Heart left ventricle (tissue), 16 donors: ENCODE results near the gene OR52A1. TPM values are rescaled to one million over a fixed set of nuclear protein-coding genes. Genes with fewer than 3 reads are reported as not detected.

Experiments used
- ATAC-seq, 4 donors: fragments of 200-7000 bp; cut with Tn5 transposase; one replicate each; pipeline ENCODE4 v1.9.1; 2020 to 2022; ENCODE audit warnings: moderate library complexity in 4 of 4, mild to moderate bottlenecking in 3 of 4, moderate number of reproducible peaks in 1 of 4
- DNase-seq, 5 donors: peaks; one replicate each; pipeline ENCODE4 v3.0.0-alpha.2; 2020
- H3K27ac ChIP-seq, 12 donors: fragments of 200-600 bp; sonication (generic) in 4 of 12; one replicate each; pipeline versions ENCODE4 v1.5.0 to v1.8.0; 2016 to 2022; ENCODE audit warnings: mild to moderate bottlenecking in 2 of 12
- H3K27me3 ChIP-seq, 9 donors: fragments of 200-600 bp; sonication (generic) in 2 of 9; one replicate each; pipeline versions ENCODE4 v1.5.1 to v1.8.0; 2016 to 2022; ENCODE audit warnings: mild to moderate bottlenecking in 3 of 9
- H3K36me3 ChIP-seq, 9 donors: fragments of 200-600 bp; sonication (generic) in 2 of 9; one replicate each; pipeline versions ENCODE4 v1.5.0 to v1.8.0; 2018 to 2022; ENCODE audit warnings: mild to moderate bottlenecking in 2 of 9
- H3K4me1 ChIP-seq, 12 donors: fragments of 200-600 bp; sonication (generic) in 4 of 12; one replicate each; pipeline versions ENCODE4 v1.5.0 to v1.8.0; 2016 to 2022; ENCODE audit warnings: mild to moderate bottlenecking in 3 of 12
- H3K4me3 ChIP-seq, 12 donors: fragments of 200-600 bp; sonication (generic) in 4 of 12; one replicate each; pipeline versions ENCODE4 v1.5.0 to v1.8.0; 2017 to 2022; ENCODE audit warnings: mild to moderate bottlenecking in 9 of 12, moderate library complexity in 4 of 12
- H3K9me3 ChIP-seq, 12 donors: fragments of 200-600 bp; sonication (generic) in 4 of 12; one replicate each; pipeline versions ENCODE4 v1.5.0 to v1.8.0; 2016 to 2022; ENCODE audit warnings: mild to moderate bottlenecking in 1 of 12
- POLR2A ChIP-seq, 2 donors: fragments of 450-650 bp; IDR thresholded peaks; one replicate each; pipeline ENCODE4 v1.6.1; 2017; ENCODE audit warnings: antibody characterized with exemption in 2 of 2, mild to moderate bottlenecking in 2 of 2, moderate library complexity in 2 of 2
- whole genome bisulfite sequencing, 4 donors: extraction: QIAGEN DNeasy Blood & Tissue Kit in 2 of 4; methylation state at CpG; one replicate each; pipeline versions ENCODE4 v1.1.5 to v1.1.7; 2013 to 2018; 5-methylcytosine and 5-hydroxymethylcytosine counted together
- intact Hi-C, 10 donors: fragments of 100-400 bp; cut with DNase I; formaldehyde crosslinking; loops; one replicate each; pipeline versions ENCODE4 v1.11.1 to v1.14.2; 2022
- polyA plus RNA-seq, 2 donors: library from polyadenylated mRNA; stranded (reverse); fragments of 200-250 nt; gene quantifications; one replicate each; pipeline ENCODE4 v1.2.3, GENCODE V29; 2013
- total RNA-seq, 9 donors: library from RNA; depleted of rRNA in 2 of 9; stranded (reverse); fragments of >200 nt in 2 of 9; fragmentation: NEBNext Ultra II Directional in 3 of 9; extraction: Animal tissue kit (Norgen Biotek cat#: 25700) in 3 of 9; gene quantifications; one replicate each; pipeline versions ENCODE4 v1.1.0 to v1.2.4, GENCODE V29; 2016 to 2023
- TF ChIP-seq, protein P1 (sequence below), 12 donors: fragments of 200-600 bp; sonication (generic) in 4 of 12; IDR thresholded peaks; one replicate each; pipeline versions ENCODE4 v1.5.0 to v1.8.0; 2018 to 2022; ENCODE audit warnings: antibody characterized with exemption in 12 of 12, mild to moderate bottlenecking in 5 of 12
- donor health status: ischemic (EF 13 %, LVEDD 7.1; RV severe dilation, severe dysfunction).
- donor health status: healthy with polysubstance abuse.
- donor health status: DM: no; HTN: yes; CAD: no.
- donor health status: DM: no; HTN: no; CAD: no.
- donor health status: ischemic (EF 25% LVEDD 6.9; RV normal size, moderate dysfunction).
- donor health status: ischemic (EF 25% LVEDD 5.7; RV mildly dilated, moderate dysfunction).
- donor health status: healthy.
- donor health status: DM: yes; HTN: yes; CAD: no.
- donor health status: ischemic (EF 35%, LVEDD 5.7; RV mildly dilated, moderate dysfunction).
- donor health status: nonischemic (EF 11% LVEDD 7.7; RV severe dilation, severe dysfunction).
- donor health status: DM: yes; HTN: yes; CAD: no.
- donor health status: PGD.
- donor health status: ischemic (EF 29% LVEDD 5.4; RV normal size, mild dysfunction).
- donor health status: nonischemic (EF 23%, LVEDD 6.1; RV moderate dilation, normal function).

The OR52A1 gene
- total and polyA plus RNA-seq, 11 donors, result not detected

DNA sequence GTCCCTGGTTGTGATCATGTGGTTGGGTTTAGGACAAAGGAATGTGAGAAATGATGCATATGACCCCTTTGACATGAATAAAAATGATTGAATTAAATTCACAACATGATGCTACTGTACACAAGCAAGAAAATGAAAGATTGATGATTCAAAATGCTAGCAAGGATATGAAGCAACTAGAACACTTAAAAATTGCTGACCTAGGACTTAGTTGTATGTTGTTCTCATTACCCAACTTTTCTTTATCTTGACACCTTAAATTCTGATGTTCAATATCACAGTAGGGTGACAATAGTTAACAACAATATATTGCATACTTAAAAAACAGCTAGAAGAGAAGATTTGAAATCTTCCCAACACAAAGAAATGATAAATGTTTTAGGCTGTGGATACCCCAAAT lies 37.0 kb downstream of the OR52A1 start:
- no peak overlapping the region for H3K4me3 ChIP-seq
- no peaks in the 10 kb centered on the region for H3K36me3 ChIP-seq
- H3K4me1 ChIP-seq, result no peaks in the 10 kb centered on the region
- TF ChIP-seq, protein P1, sequence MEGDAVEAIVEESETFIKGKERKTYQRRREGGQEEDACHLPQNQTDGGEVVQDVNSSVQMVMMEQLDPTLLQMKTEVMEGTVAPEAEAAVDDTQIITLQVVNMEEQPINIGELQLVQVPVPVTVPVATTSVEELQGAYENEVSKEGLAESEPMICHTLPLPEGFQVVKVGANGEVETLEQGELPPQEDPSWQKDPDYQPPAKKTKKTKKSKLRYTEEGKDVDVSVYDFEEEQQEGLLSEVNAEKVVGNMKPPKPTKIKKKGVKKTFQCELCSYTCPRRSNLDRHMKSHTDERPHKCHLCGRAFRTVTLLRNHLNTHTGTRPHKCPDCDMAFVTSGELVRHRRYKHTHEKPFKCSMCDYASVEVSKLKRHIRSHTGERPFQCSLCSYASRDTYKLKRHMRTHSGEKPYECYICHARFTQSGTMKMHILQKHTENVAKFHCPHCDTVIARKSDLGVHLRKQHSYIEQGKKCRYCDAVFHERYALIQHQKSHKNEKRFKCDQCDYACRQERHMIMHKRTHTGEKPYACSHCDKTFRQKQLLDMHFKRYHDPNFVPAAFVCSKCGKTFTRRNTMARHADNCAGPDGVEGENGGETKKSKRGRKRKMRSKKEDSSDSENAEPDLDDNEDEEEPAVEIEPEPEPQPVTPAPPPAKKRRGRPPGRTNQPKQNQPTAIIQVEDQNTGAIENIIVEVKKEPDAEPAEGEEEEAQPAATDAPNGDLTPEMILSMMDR (IDR thresholded peaks at IDR 0.05), result no peak
- no peak for TF ChIP-seq POLR2A (IDR thresholded peaks at IDR 0.05)
- H3K27ac ChIP-seq, result no peak overlapping the region
- H3K9me3 ChIP-seq, result no peaks in the 10 kb centered on the region
- intact Hi-C loops, result no loop called here
- no peak for DNase-seq
- ATAC-seq, result no peak
- peaks cover 0 to 4% (median 0%) of the 10 kb centered on the region in 9 donors for H3K27me3 ChIP-seq

DNA sequence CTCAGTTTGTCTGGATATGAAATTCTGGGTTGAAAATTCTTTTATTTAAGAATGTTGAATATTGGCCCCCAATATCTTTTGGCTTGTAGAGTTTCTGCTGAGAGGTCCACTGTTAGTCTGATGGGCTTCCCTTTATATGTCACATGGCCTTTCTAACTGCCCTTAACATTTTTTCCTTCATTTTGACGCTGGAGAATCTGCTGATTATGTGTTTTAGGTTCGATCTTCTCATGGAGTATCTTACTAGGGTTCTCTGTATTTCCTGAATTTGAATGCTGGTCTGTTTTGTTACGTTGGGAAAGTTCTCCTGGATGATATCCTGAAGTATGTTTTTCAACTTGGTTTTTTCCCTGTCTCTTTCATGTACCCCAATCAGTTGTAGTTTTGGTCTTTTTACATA lies 39.2 kb downstream of the OR52A1 start:
- 56 to 69% (median 64%) methylated on average over 3 of the region's 3 CpGs for WGBS, 4 donors
- Histone ChIP-seq H3K4me3 (no peak overlapping the region), H3K36me3 (no peaks in the 10 kb centered on the region), H3K9me3 (no peaks in the 10 kb centered on the region), H3K27ac (no peak overlapping the region), H3K27me3 (peaks cover 0 to 4% (median 0%) of the 10 kb centered on the region in 9 donors), H3K4me1 (no peaks in the 10 kb centered on the region)
- intact Hi-C loops, result no loop called here
- ATAC-seq, result no peak
- DNase-seq, result no peak
- TF ChIP-seq, protein P1 (IDR thresholded peaks at IDR 0.05), result no peak
- TF ChIP-seq POLR2A (IDR thresholded peaks at IDR 0.05), result no peak

DNA sequence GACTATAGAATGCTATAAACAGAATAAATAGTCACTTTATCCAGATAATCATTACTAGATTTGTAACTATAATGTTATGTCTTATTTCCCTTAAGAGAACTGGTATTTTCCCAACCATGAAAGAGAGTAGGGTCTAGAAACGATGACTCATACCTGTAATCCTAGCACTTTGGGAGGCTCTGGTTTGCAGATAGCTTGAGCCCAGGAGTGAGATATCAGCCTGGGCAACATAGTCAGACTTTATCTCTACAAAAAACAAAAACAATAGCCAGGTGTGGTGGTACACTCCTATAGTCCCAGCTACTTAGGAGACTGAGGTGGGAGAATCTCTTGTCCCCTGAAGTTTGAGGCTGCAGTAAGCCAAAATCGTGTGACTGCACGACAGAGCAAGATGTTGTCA lies 47.3 kb downstream of the OR52A1 start:
- Histone ChIP-seq H3K27me3 (peaks cover 0 to 5% (median 0%) of the 10 kb centered on the region in 9 donors), H3K9me3 (no peaks in the 10 kb centered on the region), H3K36me3 (no peaks in the 10 kb centered on the region), H3K27ac (no peak overlapping the region), H3K4me1 (no peaks in the 10 kb centered on the region), H3K4me3 (no peak overlapping the region)
- no peak for ATAC-seq
- TF ChIP-seq, protein P1 (IDR thresholded peaks at IDR 0.05), result no peak
- no peak for TF ChIP-seq POLR2A (IDR thresholded peaks at IDR 0.05)
- no peak for DNase-seq
- intact Hi-C loops, result no loop called here
- WGBS, 4 donors, result 44 to 59% (median 47%) methylated on average over 3 of the region's 3 CpGs

DNA sequence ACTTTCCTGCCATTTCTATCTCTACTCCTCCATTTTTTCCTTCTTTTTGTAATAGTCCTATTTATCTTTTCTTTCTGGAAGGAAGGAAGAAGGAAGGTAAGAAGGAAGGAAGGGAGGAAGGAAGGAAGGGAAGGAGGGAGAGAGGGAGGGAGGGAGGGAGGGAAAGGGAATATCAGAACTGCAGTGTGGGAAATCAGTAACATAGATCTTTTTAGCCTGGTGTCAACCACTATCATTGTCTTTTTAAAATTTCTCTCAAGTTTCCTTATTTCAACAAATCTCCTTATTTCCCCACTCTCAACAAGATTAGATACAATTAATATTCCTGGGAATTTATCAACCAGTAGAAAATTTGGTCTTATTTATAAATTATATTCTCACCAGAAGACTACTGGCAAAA lies 51.5 kb downstream of the OR52A1 start:
- no peak for TF ChIP-seq POLR2A (IDR thresholded peaks at IDR 0.05)
- TF ChIP-seq, protein P1 (IDR thresholded peaks at IDR 0.05), result no peak
- H3K4me3 ChIP-seq, result no peak overlapping the region
- H3K9me3 ChIP-seq, result no peaks in the 10 kb centered on the region
- no peak for ATAC-seq
- no peak overlapping the region for H3K27ac ChIP-seq
- intact Hi-C loops, result no loop called here
- H3K36me3 ChIP-seq, result no peaks in the 10 kb centered on the region
- H3K27me3 ChIP-seq, result peaks cover 0 to 5% (median 0%) of the 10 kb centered on the region in 9 donors
- no peaks in the 10 kb centered on the region for H3K4me1 ChIP-seq
- no peak for DNase-seq
